RWPE1 (cell line): ENCODE results near the gene ANXA5.

ENCODE experiments used
- CTCF ChIA-PET: fragments of 350-600 bp; sonication (Branson Sonifier 250); formaldehyde crosslinking; extraction: SDS; loops from one replicate; lab custom pipeline; 2021; lab: Yijun Ruan, JAX
- POLR2A ChIA-PET: fragments of 400-600 bp; formaldehyde crosslinking; extraction: SDS; loops from one replicate; lab custom pipeline; 2020; ENCODE audit warnings: antibody characterized with exemption; ENCODE audit not compliant: low non-redundant PET; lab: Yijun Ruan, JAX
- DNase-seq: peaks from one replicate; pipeline ENCODE4 v3.0.0; 2012; ENCODE audit warnings: low spot score
- H3K27ac ChIP-seq: fragments of 450-650 bp; 2 replicates; pipeline ENCODE4 v1.5.1; 2017
- CTCF ChIP-seq: fragments of 450-650 bp; conservative IDR thresholded peaks from 2 replicates; pipeline ENCODE4 v1.5.1; 2017; ENCODE audit warnings: low read depth, mild to moderate bottlenecking

The ANXA5 gene

DNA sequence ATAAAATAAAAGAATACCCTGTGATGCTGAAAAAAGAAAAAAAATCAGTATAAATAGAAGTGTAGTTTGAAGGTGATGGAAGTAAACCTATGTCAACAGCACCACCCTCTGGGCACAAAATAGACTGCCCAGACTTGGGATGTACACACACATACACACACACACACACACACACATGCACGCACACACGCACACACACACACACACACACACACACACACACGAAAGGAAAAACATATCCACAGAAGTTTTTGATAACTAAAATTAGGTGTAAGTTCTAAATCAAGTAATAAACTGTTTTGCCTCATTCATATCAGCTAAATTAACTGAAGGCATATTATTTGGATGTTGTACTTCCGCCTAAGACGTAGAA lies 40.5 kb downstream of the ANXA5 start:
- ChIA-PET POLR2A (no interaction called here), CTCF (interaction anchor here (0.6 to 0.8 kb wide), 7 partner anchors 11 to 413 kb away, joined by 3 to 6 read pairs (median 5); no protein-coding TSS in a partner anchor)
- no peak overlapping the region for H3K27ac ChIP-seq
- DNase-seq = peak; percentile 41
- TF ChIP-seq CTCF = peak; percentile 38

- H3K27ac ChIP-seq = no peak overlapping the region
- DNase-seq = no peak
- TF ChIP-seq CTCF = no peak
- POLR2A ChIA-PET = no interaction called here
- CTCF ChIA-PET = interaction anchor here (0.6 to 0.8 kb wide), 4 partner anchors 12 to 309 kb away, joined by 3 to 6 read pairs (median 4); no protein-coding TSS in a partner anchor
These were observed 41.2 kb downstream of the ANXA5 start for GRCh38 chr4:121655320-121656268.

DNA sequence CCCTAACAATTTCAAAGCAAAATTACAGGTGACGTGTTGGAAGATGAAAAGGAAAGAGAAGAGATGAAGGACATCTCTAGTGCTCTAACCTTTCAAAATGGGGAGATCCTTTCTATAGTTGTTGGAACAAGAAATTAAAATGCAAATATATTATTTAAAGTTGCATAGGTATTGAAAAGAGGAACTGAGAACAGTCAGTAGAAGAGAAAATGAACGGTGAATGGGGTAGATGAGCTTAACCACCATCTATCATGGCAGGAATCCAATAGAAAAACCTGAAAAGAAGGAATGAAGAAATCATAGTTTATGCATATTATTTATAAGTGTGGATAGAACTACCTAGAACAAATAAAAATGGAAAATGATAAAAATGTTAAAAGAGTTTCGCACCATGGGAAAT lies 42.0 kb downstream of the ANXA5 start:
- CTCF ChIA-PET = interaction anchor here (0.5 to 1.3 kb wide), 2 partner anchors 196 to 284 kb away, joined by 4 to 6 read pairs; no protein-coding TSS in a partner anchor
- DNase-seq = no peak
- no peak overlapping the region for H3K27ac ChIP-seq
- no peak for TF ChIP-seq CTCF
- POLR2A ChIA-PET = no interaction called here

DNA sequence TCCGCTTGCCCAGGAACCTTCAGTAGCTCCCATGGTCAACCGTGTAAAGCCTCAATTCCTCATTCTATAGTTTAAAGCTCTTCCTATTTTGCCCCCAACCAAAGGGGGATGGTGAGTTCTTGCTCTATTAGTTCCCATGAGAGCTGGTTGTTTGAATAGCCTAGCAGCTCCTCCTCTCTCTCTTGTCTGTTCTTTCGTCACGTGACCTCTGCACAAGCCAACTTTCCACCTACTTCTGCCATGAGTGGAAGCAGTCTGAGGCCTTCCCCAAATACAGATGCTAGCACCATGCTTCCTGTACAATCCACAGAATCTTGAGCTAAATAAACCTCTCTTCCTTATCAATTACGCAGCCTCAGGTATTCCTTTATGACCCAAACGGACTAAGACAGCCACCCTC lies 42.8 kb downstream of the ANXA5 start:
- DNase-seq = no peak
- no peak for TF ChIP-seq CTCF
- H3K27ac ChIP-seq = no peak overlapping the region
- ChIA-PET CTCF (interaction anchor here (0.5 to 1.3 kb wide), 2 partner anchors 283 to 346 kb away, joined by 4 read pairs; no protein-coding TSS in a partner anchor), POLR2A (no interaction called here)

GRCh38 chr4:121653214-121653613 lies 43.6 kb downstream of the ANXA5 start:
- H3K27ac ChIP-seq = no peak overlapping the region
- no peak for TF ChIP-seq CTCF
- POLR2A ChIA-PET = no interaction called here
- no peak for DNase-seq
- CTCF ChIA-PET = no interaction called here

DNA sequence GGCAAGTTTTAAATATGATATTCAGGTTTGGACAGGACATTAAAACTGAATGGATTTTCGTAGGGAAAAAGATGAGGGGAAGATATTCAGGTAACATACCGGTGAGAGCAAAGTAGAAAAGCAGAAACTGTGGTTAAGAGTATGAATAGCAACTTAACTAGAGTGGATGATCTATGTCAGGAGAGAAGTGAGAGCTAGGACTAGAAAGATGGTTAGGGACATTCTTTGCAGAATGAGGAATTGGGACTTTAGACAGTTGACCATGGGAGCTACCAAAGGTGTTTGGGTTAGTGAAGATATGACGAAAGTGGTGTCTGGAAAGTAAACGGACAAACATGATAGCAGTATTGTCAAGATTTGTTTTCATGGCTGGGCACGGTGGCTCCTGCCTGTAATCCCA lies 45.2 kb downstream of the ANXA5 start:
- DNase-seq = no peak
- no peak overlapping the region for H3K27ac ChIP-seq
- no peak for TF ChIP-seq CTCF
- ChIA-PET CTCF (interaction anchor here (0.5 kb wide), 1 partner anchor 87 kb away, joined by 3 read pairs; no protein-coding TSS in a partner anchor), POLR2A (no interaction called here)
